ENCODE results near the gene GLI3.

GRCh38 chr7:42138691-42139090 lies 98.3 kb downstream of the GLI3 start:
- TF ChIP-seq REST (IDR thresholded peaks at IDR 0.05; ENCODE audit: insufficient read depth in 1 of 2, low read depth in 2 of 2, low read length in 2 of 2) (no peak), TAF1 (IDR thresholded peaks at IDR 0.05; ENCODE audit: borderline replicate concordance, insufficient read depth, low read length) (no peak), SIN3A (IDR thresholded peaks at IDR 0.05; ENCODE audit: borderline replicate concordance, insufficient read depth, low read length) (no peak)
